GM21360 (cell line): ENCODE data around the gene GABRA4.

Experiments
- ATAC-seq: cut with Tn5 transposase; IDR thresholded peaks from one replicate; pipeline ENCODE4 v1.9.1; 2021; ENCODE audit warnings: mild to moderate bottlenecking, moderate library complexity; ENCODE audit not compliant: unreplicated experiment

GABRA4 gene

GRCh38 chr4:46931981-46932380 lies 61.4 kb downstream of the GABRA4 start:
- peak; percentile 80 for ATAC-seq

- no peak for ATAC-seq
Observed at GRCh38 chr4:46930891-46931290, 62.5 kb downstream of the GABRA4 start.

GRCh38 chr4:46927201-46927600 lies 66.2 kb downstream of the GABRA4 start:
- ATAC-seq, result no peak

- no peak for ATAC-seq
Observed at GRCh38 chr4:46924789-46925529, 68.4 kb downstream of the GABRA4 start.

- no peak for ATAC-seq
Observed at GRCh38 chr4:46922205-46922604, 71.2 kb downstream of the GABRA4 start.

GRCh38 chr4:46909078-46909477 lies 84.3 kb downstream of the GABRA4 start, which contains the start of gene COX7B2:
TSS of gene COX7B2 (minus strand) at chr4:46909245. CDS start at chr4:46735192, 174,053 bp downstream.
- no peak for ATAC-seq

- no peak for ATAC-seq
Observed at GRCh38 chr4:46908148-46908547, 85.2 kb downstream of the GABRA4 start.

GRCh38 chr4:46900082-46900481 lies 93.3 kb downstream of the GABRA4 start:
- ATAC-seq, result no peak

- no peak for ATAC-seq
Observed at GRCh38 chr4:46894826-46895225, 98.6 kb downstream of the GABRA4 start.

GRCh38 chr4:46890056-46890455 lies 103.3 kb downstream of the GABRA4 start:
- no peak for ATAC-seq

GRCh38 chr4:46889410-46889809 lies 104.0 kb downstream of the GABRA4 start:
- ATAC-seq, result no peak

- no peak for ATAC-seq
Observed at GRCh38 chr4:46886711-46887110, 106.7 kb downstream of the GABRA4 start.

GRCh38 chr4:46878641-46879040 lies 114.7 kb downstream of the GABRA4 start:
- ATAC-seq, result no peak

- ATAC-seq, result no peak
Observed at GRCh38 chr4:46874811-46875210, 118.6 kb downstream of the GABRA4 start.

GRCh38 chr4:46870411-46870810 lies 123.0 kb downstream of the GABRA4 start:
- no peak for ATAC-seq
